NCI-H146 (cell line): ENCODE results near the gene DCHS2.

Experiments used
- DNase-seq: peaks from one replicate; lab custom pipeline; 2025; lab: John Stamatoyannopoulos, UW

DCHS2 gene, protein sequence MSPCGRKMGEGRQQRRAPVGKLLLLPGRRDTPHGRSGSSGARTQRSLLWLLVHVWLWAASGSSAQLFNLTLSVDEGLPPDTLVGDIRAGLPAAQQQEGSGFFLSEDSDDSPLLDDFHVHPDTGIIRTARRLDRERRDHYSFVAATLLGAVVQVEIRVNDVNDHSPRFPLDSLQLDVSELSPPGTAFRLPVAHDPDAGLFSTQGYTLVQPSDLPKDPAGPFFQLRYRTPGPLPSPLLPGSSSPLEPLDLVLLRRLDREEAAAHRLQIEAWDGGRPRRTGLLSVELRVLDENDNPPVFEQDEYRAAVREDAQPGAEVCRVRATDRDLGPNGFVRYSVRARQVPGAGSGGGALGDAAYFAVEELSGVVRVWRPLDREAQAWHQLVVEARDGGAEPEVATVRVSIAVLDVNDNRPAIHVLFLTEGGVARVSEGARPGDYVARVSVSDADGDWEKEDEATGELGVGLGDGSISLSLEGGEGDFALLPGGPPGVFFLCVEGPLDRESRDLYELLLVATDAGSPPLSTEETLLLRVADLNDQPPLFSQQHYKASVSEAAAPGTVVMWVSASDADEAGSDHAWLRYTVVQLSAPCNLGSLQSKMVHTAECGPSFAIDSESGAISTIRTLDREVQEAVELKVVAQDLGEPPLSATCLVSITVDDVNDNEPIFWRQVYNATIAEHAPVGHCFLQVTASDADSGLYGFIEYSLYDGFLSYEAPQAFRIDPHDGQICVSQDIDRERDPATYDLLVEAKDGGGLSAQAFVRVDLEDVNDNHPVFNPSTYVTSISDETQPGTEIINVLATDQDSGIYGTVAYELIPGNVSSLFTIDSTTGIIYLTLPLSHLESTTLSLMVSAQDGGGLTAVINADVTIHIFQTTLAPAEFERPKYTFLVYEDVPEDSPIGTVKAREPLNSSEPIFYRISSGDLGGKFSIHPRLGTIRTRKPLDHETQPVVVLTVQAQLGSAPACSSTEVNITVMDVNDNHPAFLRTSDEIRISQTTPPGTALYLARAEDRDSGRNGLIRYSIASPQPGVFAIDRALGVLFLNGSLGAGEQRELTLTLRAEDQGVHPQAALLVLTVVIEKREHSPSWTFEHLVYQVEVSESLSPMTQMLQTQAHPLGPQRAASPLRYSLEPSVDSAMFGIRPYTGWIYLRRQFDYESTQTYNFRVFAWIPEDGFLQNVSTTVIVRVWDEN (N-terminal part only)

DNA sequence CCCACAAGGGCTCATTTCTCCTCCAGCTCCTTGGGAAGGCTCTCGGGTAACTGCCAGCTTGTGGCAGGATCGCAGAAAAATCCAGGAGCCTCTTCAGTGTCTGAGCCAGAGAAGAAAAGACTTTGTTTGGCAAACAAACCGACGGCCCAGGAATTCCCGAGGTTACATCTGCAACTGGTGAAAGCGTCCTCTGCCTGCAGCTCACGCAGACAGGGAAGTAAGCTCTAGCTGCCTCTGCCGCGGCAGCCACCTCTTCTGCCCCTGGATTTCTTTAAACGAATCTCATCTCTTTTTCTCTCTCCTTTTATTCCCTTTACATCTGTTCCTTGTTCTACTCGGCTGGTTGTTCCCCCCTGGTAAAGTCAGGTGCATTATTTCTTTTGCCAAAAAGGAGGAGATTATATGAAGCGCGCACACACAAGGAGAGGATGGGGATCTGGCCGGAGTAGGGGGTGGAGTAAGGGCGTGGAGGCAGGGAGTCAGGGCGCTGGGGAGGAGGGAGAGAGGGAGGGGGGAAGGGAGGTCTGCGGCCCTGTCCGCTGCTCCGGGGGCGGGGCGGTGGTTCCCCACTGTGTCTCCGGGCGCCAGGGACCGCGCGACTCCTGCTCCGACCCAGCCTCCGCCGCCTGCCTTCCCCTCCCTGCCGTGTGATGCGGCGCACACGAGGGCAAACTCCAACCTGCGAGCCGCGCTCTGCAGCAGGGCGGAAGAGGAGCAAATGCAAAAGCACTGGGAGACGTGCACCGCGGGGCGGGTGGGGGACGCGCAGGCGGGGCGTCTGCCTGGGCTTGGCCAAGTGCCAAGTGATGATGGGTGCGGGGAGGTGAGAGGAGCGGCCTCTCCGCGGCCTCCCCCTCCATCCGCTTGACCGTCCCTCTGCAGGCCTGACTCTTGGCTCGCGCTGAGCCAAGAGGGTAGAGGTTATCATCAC, at the start of gene DCHS2:
Gene DCHS2, minus strand, starts transcription at position 459 of the 931 bp plus-strand sequence. Its CDS starts 444 bp downstream, at position 15.
- peak; percentile 55 for DNase-seq

DNA sequence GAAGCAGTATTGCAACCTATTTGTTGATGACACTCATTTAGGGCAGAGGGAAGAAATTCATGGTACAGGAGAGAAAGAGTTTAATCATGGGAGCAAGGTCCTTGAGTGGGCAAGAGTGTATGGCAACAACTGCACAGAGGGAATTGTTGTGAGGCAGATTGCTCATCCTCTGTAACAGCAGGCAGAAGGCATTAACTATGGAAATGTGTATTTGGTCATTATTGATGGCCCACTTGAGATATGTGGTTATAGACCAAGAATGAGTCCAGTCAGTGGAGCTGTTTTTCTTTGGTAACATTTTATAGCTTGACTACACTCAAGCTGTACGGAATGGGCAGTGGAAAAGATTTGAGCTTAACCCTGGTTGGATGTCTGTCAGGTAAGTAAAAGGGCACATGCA, 42.7 kb upstream of the DCHS2 start:
- no peak for DNase-seq

DNA sequence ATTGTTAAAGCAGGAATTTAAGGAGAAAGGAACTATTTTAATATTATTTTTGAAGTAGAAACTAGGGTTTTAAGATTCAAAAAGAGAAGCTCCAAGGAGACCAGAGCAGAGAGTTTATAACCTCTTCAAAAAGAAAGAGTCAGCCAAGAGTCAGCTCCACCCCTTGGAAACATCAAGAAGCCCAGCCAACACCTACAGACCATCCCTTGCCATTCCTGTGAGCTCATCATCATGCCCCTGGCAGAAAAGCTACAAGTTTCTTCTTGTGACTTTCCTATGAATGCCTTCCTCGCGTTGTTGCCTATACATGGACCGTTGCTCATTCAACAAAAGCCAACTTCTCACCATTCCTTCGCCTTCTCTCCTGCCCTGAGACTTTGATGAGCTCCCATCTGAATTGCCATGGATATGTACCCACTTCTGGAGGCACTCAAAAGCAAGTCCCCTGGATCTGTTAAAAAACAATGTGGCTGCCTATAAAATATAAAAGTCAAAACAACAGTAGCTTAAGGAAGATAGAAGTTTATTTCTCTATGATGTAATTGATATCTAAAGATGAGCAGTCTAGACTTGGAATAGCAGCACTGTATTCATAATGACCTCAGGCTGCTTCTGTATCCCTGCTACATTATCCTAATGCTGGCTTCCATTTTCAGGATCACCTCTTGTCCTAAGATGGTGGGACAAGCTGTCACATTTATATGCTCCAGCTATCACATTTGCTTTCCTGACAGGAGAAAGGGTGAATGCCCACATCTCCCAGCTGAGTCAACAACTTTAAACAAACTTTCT, 38.3 kb upstream of the DCHS2 start:
- DNase-seq: no peak

DNA sequence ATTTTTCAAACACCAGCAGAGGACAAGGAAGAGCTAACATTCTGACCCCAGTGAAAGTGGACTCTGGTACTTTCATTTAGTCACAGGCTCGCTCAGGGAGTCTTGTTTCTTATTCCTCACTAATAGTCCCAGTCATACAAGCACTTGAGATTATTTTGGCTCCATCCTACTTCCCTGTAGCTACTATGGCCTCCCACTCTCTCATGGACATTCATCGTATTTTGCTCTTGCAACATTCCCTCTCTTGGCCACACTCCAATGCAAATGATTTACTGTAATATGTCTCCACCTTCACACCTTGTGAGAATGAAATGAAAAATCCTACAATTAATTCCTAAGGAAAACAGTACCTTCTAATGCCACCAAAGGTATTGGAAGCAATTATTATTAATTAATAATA, 37.3 kb upstream of the DCHS2 start:
- no peak for DNase-seq

DNA sequence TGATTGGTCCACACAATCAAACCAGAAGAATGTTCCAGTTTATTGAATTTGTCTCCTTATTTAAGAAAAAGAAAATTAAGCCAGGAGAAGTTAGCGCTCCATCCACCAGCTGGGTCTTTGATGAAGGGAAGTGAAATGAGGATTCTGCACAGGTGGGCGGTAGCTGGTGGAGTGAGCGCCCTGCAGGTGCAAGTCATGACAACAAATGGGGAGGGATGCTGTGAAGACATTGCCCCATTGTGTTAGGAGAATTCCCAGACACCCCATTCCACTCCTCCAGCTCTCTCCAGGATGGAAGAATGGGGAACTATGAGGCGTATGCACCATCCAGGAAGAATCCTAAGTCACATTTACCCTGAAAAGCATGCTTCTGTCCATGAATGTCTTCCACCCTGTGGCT, 35.7 kb upstream of the DCHS2 start:
- DNase-seq: no peak

DNA sequence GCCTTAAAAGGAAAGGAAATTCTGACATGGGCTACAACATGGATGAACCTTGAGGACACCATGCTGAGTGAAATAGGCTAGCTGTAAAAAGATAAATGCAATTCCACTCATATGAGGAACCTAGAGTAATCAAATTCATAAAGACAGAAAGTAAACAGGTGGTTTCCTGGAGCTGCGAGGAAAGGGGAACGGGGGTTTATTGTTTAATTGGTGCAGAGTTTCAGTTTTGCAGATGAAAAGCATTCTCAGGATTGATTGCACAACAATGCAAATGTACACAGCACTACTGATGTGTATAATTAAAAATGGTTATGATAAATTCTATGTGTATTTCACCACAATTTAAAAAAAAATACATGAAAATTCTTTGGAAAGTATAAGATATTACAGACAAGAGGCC, 34.6 kb upstream of the DCHS2 start:
- DNase-seq: no peak

DNA sequence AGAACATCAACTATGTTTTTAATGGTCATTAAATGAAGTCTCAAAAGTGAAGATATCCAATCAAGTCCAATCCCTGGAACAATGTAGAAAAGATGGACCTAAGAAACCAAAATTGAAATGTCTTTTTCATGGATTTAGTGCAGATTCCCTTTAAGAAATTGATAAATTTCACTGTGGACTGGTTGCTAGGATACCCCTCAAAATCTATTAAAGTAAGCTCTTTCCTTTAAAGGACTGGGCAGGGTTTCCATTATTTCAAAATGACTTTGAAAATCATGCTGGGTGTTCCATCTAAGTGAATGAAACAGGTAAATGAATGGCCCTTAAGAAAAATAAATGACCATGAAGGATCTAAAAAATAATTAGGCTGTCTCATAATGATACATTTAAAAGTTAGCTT, 30.0 kb upstream of the DCHS2 start:
- no peak for DNase-seq

DNA sequence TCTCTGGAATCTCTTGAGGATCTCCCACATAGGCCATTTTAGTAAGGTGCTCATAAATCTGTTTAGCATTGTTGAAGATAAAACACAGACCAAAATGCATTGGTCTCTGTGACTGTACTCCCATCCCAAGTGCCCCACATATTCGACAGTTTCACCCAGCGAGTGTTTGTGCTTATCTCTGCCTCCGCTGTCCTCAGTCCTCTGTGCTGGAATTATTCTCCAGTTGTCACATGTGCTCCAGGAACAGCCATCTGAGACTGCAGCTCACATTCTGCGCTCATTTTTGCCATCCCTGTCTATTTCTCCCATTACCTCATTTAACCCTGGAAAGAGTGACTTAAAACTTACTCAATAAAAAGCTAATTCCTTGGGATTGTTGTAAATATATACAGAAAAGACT, 27.6 kb upstream of the DCHS2 start:
- DNase-seq: no peak

DNA sequence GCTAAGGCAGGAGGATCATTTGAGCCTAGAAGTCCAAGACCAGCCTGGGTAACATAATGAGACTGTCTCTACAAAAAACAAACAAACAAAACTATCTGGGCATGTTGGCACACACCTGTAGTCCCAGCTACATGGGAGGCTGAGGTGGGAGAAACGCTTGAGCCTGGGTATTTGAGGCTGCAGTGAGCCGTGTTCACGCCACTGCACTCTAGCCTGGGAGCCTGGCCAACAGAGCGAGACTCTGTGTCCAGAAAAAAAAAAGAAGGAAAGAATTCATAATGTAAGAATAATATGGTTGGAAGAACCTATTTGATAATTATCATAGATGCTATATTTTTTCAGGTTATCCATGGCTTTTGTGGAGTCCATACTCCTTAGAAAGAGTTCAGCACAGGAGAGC, 26.0 kb upstream of the DCHS2 start:
- no peak for DNase-seq

DNA sequence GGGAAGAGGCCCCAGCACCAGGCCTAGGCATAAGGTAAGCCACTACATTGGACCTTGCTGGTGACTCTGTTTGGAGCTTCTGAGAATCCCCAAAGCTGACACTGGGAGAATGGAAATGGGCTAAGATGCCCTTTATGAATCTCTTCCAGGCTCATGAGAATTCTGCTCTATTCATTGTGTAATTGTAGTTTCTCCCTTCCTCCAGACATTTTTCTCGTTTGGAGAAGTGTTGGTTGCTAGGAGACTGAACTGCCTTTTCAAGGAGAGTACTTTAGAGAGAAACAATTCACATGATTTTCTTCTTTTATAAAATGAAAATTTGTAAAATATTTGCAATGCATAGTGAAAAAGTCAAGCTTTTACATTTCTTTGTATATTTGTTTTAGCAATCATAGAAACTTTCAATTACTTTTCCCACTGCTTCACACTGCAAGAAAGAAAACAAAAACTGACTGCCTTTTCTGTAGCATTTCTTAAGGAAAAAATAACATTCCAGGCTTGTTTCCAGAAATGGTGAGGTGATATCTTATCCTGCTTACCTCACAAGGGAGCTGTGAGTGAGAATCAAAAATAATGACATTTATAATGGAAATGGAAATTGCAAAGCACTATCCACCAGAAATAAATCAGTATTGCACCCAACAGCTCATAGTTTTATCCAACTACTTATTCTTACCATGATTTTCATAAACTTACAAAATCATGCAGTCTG, 24.9 kb upstream of the DCHS2 start:
- DNase-seq: no peak

DNA sequence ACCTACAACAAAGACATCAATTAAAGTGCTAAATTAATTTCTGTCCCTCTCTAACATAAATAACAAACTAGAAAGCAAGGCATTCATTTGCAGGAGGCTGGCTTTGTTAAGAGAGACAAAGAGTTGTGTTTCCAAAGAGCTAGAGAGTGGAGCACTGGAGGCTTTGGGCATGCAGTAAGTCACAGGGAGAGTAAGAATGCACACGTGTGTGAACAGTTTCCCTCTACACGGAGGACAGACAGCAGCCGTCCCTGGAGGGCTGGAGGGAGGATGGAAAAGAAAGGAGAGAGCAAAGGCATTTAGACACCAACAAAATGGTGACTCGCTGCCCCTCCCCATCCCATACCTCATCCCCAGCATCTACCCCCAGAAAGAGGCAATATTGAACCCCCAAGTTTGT, 20.4 kb upstream of the DCHS2 start:
- DNase-seq: no peak

DNA sequence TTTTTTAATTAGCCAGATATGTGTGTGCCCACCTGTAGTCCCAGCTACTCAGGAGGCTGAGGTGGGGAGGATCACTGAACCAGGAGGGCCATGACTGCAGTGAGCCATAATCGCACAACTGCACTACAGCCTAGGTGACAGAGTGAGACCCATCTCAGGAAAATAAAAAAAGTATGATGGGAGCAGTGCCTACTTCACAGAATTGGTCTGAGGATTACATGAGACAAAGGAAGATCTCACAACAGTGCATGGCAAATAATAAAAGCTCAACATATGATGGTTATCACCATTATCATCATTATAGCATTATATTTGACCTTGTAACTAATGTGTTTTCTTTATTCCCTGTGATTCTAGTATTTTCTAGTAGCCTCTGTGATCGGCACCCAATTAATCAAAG, 19.9 kb upstream of the DCHS2 start:
- DNase-seq: no peak

DNA sequence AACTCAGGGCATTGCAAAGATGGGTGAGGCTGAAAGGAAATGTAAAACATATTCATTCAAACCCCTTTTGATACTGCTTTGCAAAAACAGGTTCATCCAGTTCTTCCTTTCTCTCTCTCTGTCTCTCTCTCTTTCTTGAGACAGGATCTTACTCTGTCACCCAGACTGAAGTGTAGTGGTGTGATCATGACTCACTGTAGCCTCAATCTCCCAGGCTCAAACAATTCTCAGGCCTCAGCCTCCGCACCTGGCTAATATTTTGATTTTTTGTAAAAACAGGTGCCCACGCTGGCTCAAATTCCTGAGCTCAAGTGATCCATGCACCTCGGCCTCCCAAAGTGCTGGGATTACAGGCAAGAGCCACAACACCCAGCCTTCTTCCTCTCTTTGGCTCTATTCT, 15.6 kb upstream of the DCHS2 start:
- no peak for DNase-seq

DNA sequence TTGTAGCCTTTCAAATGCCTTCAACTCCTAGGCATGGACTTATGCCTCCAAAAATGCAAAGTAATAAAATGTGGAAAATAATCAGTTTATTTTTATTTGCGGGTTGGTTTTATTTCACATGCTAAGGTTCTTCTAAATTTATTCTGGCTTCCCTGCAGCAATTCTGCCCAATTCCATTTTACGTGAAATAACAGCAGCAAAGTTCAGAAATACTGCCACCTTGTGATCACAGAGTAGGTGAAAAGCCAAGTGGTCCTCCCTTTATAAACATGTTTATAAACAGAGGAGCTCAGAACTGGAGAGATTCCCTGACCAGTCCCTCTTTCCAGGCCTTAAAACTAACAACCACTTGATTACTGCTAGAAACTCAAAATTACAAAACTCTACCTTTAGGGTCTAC, 14.7 kb upstream of the DCHS2 start:
- peak; percentile 3 for DNase-seq

DNA sequence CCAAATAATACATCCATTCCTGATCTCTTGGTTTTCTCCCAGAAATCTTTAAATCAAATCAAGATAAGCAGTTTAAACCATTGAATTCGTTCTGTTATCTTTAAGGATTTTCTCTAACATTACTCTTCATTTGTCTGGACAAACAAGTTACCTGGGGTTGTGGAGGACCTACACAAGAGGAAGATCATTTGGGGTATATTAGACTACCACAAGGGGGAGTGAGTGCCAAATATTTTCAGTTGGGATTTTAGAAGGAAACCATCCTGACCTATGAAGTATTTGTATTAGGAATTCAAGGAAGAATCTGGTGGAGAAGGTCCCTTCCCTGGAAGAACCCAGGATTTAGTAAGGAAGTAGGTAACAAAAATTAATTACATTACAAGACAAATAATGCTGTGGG, 12.0 kb upstream of the DCHS2 start:
- DNase-seq: peak; percentile 4

DNA sequence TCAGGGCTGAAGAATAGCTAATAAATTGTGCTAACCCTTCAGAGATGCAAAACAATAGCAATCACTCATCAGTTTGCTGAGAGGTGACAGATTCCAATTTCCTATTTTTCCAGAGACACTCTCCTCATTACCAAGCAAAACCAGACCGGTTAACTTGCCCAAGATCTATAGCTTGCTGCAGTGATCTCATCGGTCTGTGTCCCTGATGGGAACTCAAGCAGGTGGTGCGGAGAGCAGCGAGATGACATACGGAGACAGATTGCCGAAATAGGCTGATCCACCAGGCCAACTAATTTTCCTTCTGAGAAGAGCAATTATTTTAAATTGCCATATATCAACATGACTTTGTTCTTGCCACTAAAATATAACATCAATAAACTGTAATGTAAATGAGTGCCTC, 10.5 kb upstream of the DCHS2 start:
- DNase-seq: no peak

DNA sequence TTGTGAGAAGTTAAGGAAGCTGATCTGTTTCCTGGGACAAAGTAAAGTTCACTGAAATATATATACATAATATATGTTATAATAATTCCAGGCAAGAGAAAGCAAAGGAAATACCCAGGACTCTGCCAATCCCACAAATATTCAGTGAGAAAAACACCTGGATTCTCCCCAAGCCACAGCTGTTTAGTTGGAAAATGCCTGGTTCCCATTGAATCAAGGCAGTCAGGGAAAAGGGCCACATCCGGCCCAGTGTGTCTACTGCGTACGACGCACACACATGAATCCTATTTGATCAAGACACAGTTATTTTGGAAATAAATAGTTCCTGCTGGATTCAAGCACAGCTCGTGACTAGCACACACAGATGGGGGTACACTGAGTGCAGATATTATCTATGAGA, 6.3 kb upstream of the DCHS2 start:
- no peak for DNase-seq

DNA sequence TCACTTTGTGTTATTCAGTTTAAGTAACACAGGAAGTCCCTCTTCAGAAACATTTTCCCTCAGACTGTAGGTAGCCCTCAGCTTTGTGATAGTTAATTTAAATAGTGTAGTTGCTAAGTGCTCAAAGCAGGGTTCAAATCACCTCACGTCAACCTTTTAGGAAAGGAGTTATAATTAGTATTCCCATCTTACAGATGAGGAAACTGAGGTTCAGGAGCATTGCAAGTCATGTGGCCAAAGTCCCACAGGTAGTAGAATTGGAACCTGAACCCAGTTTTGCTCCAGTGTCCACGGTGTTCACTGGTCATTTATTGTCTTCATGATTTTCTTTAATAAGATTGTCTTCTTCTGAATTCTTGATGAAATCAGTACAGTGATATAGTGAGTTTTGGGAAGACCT, 4.3 kb upstream of the DCHS2 start:
- no peak for DNase-seq

DNA sequence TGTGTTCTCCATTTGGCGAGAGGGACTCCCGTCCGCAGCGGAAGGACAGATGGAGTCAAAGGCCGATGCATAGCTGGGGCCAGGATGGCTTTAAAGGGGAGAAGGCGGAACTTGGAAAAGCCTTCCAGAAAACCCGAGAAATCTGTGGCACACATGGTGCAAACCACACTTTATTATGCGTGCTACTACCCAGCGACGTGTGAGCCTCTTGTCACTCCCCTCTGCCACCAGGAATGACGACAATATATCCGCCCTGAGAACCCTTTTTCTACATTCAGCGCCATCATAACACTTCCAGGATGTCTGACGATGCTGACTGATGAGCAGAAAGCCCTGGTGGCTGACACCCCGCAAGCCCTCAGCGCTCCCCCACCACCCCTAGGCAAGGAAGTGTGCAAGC, 689 bp upstream of the DCHS2 start:
- no peak for DNase-seq
